K562 (cell line): ENCODE measurements around the gene PSMD4. TPM values are rescaled to one million over a fixed set of nuclear protein-coding genes. Genes with fewer than 3 reads are reported as not detected.

ENCODE experiments used
- BRD4 ChIP-seq: fragments of 200-600 bp; sonication (generic); IDR thresholded peaks from 2 replicates; pipeline ENCODE4 v1.6.1; 2017; ENCODE audit warnings: inconsistent platforms
- CHD2 ChIP-seq: IDR thresholded peaks from 2 replicates; pipeline ENCODE4 v1.6.1; 2011; ENCODE audit warnings: low read depth, low read length
- GATAD2B ChIP-seq: fragments of 450-650 bp; IDR thresholded peaks from 2 replicates; pipeline ENCODE4 v1.6.1; 2017; ENCODE audit warnings: mild to moderate bottlenecking, borderline replicate concordance
- KHSRP ChIP-seq: fragments of 450-650 bp; IDR thresholded peaks from 2 replicates; pipeline ENCODE4 v1.6.1; 2017
- NCOA4 ChIP-seq: fragments of 450-650 bp; IDR thresholded peaks from 2 replicates; pipeline ENCODE4 v1.6.1; 2018; ENCODE audit warnings: mild to moderate bottlenecking; ENCODE audit not compliant: partially characterized antibody
- NCOA6 ChIP-seq: fragments of 450-650 bp; IDR thresholded peaks from 2 replicates; pipeline ENCODE4 v1.6.1; 2017; ENCODE audit warnings: mild to moderate bottlenecking
- PML ChIP-seq: IDR thresholded peaks from 2 replicates; pipeline ENCODE4 v1.6.1; 2012; ENCODE audit warnings: low read length, inconsistent platforms
- RBBP5 ChIP-seq: fragments of 200-600 bp; sonication (generic); IDR thresholded peaks from 2 replicates; pipeline ENCODE4 v1.6.1; 2012; ENCODE audit warnings: borderline replicate concordance, mild to moderate bottlenecking, low read length, control low read depth, inconsistent platforms; ENCODE audit not compliant: insufficient read depth, poor library complexity, severe bottlenecking
- RBM25 ChIP-seq: fragments of 200-400 bp; formaldehyde crosslinking; IDR thresholded peaks from 2 replicates; pipeline ENCODE4 v1.6.1; 2018; ENCODE audit warnings: low read length, low read depth, moderate library complexity; ENCODE audit not compliant: severe bottlenecking
- SRSF1 ChIP-seq: fragments of 200-400 bp; formaldehyde crosslinking; IDR thresholded peaks from 2 replicates; pipeline ENCODE4 v1.6.1; 2017; ENCODE audit warnings: mild to moderate bottlenecking, low read depth, low read length, moderate library complexity
- TAL1 ChIP-seq: fragments of 450-650 bp; IDR thresholded peaks from 2 replicates; pipeline ENCODE4 v1.6.1; 2016; ENCODE audit warnings: mild to moderate bottlenecking
- TCF7 ChIP-seq: sonication (generic); IDR thresholded peaks from 2 replicates; pipeline ENCODE4 v1.6.1; 2016; ENCODE audit warnings: antibody characterized with exemption, borderline replicate concordance
- ZNF212 ChIP-seq: fragments of 450-650 bp; formaldehyde crosslinking; IDR thresholded peaks from 2 replicates; pipeline ENCODE4 v1.4.0; 2020; ENCODE audit warnings: mild to moderate bottlenecking
- ZNF316 ChIP-seq: fragments of 450-650 bp; IDR thresholded peaks from 2 replicates; pipeline ENCODE4 v1.6.1; 2016
- ZNF445 ChIP-seq: fragments of 250-450 bp; sonication (Bioruptor Pico); IDR thresholded peaks from 2 replicates; pipeline ENCODE4 v1.4.0; 2020; ENCODE audit warnings: low read depth, mild to moderate bottlenecking, moderate library complexity
- polyA plus RNA-seq, 8 experiments: library from polyadenylated mRNA; depleted of rRNA in 4 of 8; stranded (reverse) in 5 of 8; unstranded in 3 of 8; fragments of >200 nt; fragmentation: Nextera tagmentation in 2 of 8; fragmentation: Illumina TruSeq in 1 of 8; extraction: Ambion mirVana in 2 of 8; extraction: Trizol in 1 of 8; gene quantifications; 2 replicates each; pipeline versions ENCODE4 v1.2.1 to v1.2.3, GENCODE V29; 2011 to 2014; ENCODE audit warnings: inconsistent platforms in 1 of 8, missing spikeins in 1 of 8
- total RNA-seq, 7 experiments: library from RNA; depleted of rRNA in 6 of 7; stranded (reverse); fragments of >200 nt in 6 of 7; fragmentation: Illumina TruSeq in 2 of 7; extraction: Trizol in 2 of 7; gene quantifications; 2 replicates each; pipeline versions ENCODE4 v1.2.1 to v1.2.3, GENCODE V29; 2011 to 2021; ENCODE audit warnings: low replicate concordance in 1 of 7
- TF ChIP-seq, protein P1 (sequence below): fragments of 250-450 bp; sonication (Bioruptor Pico); IDR thresholded peaks from 2 replicates; pipeline ENCODE4 v1.8.0; 2021; ENCODE audit warnings: moderate library complexity, mild to moderate bottlenecking, inconsistent platforms
- TF ChIP-seq, protein P2 (sequence below), 2 experiments: fragments of 450-650 bp; conservative IDR thresholded peaks; 2 replicates each; pipeline ENCODE4 v1.6.1; 2017; ENCODE audit warnings: mild to moderate bottlenecking in 2 of 2, moderate library complexity in 2 of 2
- TF ChIP-seq, protein P3 (sequence below): fragments of 450-650 bp; IDR thresholded peaks from 2 replicates; pipeline ENCODE4 v1.6.1; 2018; ENCODE audit not compliant: partially characterized antibody

Gene PSMD4
- total and polyA plus RNA-seq, 9 of the 15 experiments (the other 6 are each of a cell fraction or from before 2014, with no cell fraction given), result 194 to 353 (median 295) TPM

DNA sequence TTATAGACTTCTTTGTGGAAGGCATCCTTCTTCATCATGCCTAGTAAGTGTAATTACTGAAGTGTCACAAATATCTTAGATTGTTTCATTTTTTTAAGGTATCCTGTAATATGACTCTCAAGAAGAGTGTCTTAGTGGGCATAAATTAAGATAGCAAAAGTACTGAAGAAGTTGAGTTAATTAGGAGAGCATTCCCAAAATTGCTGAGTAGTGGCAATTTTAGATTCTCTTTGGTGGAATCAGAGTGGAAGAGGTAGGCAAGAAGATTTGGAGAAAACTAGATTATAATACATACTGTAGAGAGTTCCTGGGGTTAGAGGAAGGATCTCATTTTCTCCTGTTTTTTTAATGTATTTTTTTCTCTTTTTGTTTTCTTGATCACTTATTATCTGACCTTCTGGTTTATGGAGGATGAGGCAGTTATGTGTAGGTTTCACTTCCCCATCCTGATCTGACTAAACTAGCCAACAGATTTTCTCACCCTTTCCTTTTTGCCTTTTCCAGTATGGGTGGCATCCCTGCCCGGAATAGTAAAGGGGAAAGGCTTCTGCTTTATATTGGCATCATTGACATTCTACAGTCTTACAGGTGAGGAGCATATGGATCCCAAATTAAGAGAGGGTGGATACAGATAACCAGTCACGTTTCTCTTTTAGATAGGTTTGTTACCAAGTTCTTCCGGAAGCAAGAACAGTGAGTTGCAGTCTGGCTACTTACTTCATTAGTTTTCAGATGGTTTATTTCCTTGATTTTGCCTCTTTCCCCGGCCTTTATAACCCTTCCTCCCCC is 16.7 kb upstream of the PSMD4 start (continued):
- TF ChIP-seq, protein P1, sequence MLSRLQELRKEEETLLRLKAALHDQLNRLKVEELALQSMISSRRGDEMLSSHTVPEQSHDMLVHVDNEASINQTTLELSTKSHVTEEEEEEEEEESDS (CRISPR knock-in tag), result no peak
- TF ChIP-seq PML (no peak), RBBP5 (no peak), ZNF212 (no peak), NCOA4 (no peak), SRSF1 (no peak), KHSRP (no peak), TCF7 (no peak), ZNF445 (CRISPR knock-in tag) (no peak), CHD2 (no peak), RBM25 (no peak), TAL1 (no peak), GATAD2B (no peak), NCOA6 (no peak), BRD4 (no peak), ZNF316 (peak; percentile 83)
- TF ChIP-seq, protein P2, sequence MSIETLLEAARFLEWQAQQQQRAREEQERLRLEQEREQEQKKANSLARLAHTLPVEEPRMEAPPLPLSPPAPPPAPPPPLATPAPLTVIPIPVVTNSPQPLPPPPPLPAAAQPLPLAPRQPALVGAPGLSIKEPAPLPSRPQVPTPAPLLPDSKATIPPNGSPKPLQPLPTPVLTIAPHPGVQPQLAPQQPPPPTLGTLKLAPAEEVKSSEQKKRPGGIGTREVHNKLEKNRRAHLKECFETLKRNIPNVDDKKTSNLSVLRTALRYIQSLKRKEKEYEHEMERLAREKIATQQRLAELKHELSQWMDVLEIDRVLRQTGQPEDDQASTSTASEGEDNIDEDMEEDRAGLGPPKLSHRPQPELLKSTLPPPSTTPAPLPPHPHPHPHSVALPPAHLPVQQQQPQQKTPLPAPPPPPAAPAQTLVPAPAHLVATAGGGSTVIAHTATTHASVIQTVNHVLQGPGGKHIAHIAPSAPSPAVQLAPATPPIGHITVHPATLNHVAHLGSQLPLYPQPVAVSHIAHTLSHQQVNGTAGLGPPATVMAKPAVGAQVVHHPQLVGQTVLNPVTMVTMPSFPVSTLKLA (conservative IDR thresholded peaks at IDR 0.05), result no peak
- TF ChIP-seq, protein P3, sequence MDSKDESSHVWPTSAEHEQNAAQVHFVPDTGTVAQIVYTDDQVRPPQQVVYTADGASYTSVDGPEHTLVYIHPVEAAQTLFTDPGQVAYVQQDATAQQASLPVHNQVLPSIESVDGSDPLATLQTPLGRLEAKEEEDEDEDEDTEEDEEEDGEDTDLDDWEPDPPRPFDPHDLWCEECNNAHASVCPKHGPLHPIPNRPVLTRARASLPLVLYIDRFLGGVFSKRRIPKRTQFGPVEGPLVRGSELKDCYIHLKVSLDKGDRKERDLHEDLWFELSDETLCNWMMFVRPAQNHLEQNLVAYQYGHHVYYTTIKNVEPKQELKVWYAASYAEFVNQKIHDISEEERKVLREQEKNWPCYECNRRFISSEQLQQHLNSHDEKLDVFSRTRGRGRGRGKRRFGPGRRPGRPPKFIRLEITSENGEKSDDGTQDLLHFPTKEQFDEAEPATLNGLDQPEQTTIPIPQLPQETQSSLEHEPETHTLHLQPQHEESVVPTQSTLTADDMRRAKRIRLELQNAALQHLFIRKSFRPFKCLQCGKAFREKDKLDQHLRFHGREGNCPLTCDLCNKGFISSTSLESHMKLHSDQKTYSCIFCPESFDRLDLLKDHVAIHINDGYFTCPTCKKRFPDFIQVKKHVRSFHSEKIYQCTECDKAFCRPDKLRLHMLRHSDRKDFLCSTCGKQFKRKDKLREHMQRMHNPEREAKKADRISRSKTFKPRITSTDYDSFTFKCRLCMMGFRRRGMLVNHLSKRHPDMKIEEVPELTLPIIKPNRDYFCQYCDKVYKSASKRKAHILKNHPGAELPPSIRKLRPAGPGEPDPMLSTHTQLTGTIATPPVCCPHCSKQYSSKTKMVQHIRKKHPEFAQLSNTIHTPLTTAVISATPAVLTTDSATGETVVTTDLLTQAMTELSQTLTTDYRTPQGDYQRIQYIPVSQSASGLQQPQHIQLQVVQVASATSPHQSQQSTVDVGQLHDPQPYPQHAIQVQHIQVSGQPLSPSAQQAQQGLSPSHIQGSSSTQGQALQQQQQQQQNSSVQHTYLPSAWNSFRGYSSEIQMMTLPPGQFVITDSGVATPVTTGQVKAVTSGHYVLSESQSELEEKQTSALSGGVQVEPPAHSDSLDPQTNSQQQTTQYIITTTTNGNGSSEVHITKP, result peak; percentile 54
